Measurements from ENCODE around the gene AS3MT. TPM values are rescaled to one million over a fixed set of nuclear protein-coding genes. Genes with fewer than 3 reads are reported as not detected.
"Not testable (repeated sequence)": the region's sequence is repeated elsewhere in the genome, so short reads cannot be mapped to it uniquely, and the experiment has no call there.

Gene AS3MT
- polyA plus RNA-seq, 6 donors from 2014 or later, result not detected

DNA sequence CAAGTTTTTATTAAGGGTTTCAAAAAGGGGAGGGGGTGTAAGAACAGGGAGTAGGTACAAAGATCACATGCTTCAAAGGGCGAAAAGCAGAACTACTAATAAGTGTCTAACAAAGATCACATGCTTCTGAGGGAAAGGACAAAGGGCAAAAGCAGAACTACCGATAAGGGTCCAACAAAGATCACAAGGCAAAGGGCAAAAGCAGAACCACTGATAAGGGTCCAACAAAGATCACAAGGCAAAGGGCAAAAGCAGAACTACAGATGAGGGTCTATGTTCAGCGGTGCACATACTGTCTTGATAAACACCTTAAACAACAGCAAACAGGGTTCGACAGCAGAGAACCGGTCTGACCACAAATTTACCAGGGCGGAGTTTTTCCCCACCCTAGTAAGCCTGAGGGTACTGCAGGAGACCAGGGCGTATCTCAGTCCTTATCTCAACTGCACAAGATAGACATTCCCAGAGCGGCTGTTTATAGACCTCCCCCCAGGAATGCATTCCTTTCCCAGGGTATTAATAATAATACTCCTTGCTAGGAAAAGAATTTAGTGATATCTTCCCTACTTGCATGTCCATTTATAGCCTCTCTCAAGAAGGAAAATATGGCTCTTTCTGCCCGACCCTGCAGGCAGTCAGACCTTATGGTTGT lies 30.9 kb upstream of the AS3MT start:
- not testable (repeated sequence) for DNase-seq; H3K4me1 Mint-ChIP-seq; H3K4me3 Mint-ChIP-seq; ATAC-seq (ENCODE audit: low read depth in 2 of 2)
- Mint-ChIP-seq H3K27ac (peak overlapping the region in 1 of 6 donors; percentile 64), H3K9me3 (peaks cover 11 to 32% (median 21%) of the 10 kb centered on the region in 7 donors), H3K27me3 (peaks cover 14 to 28% (median 27%) of the 10 kb centered on the region in 3 donors), H3K36me3 (peaks cover 15 to 32% of the 10 kb centered on the region in 2 donors)

DNA sequence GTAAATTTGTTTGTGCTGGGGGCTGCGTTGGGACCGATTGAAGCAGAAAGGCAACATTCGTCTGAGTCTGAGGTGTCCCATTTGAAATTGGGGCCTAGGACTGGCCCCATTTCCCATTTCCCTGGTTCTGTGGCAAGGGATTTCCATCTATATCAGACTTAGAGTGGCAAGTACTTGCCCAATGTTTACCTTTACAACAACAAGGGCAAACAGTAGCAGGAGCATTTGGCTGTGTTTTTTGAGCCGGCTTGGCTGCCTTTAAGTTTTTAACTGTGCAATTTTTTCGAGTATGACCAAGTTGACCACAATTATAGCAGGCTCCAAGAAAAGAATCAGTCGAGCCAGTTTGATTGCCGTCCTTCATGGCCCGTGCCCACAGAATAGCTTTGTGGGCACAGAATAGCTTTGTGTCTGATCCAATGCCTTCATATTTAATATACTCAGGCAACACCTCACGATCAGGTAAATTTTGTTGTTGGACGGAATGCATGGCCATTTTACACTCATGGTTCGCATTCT lies 27.4 kb upstream of the AS3MT start:
- H3K27ac Mint-ChIP-seq, result no peak overlapping the region
- no peaks in the 10 kb centered on the region for H3K4me1 Mint-ChIP-seq
- peaks cover 14 to 28% (median 27%) of the 10 kb centered on the region in 3 donors for H3K27me3 Mint-ChIP-seq
- DNase-seq, result no peak
- H3K4me3 Mint-ChIP-seq, result no peak overlapping the region
- ATAC-seq (ENCODE audit: low read depth in 2 of 2), result no peak
- H3K9me3 Mint-ChIP-seq, result peaks cover 11 to 44% (median 26%) of the 10 kb centered on the region in 7 donors
- peaks cover 15 to 42% of the 10 kb centered on the region in 2 donors for H3K36me3 Mint-ChIP-seq

DNA sequence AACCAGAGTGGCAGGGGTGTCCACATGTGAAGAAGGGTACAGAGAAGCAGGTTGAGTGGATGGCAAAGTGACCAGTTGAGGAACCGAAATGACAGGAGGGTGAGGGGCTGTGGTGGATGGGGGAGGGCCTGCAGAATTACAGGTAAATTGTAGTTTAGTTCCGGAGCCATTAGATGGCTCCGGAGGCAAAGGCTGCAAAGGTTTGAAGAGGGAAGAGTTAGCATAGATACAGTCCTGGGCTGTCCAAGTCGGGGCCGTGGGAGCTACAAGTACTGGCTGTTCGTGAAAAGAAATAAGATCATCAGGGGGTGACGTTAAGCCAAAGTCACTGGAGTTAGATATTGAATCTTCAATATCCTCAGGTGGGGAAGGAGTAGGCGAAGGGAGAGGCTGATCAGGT lies 26.1 kb upstream of the AS3MT start:
- DNase-seq; ATAC-seq (ENCODE audit: low read depth in 2 of 2); H3K4me1 Mint-ChIP-seq; H3K27ac Mint-ChIP-seq: not testable (repeated sequence)
- H3K4me3 Mint-ChIP-seq, result peak overlapping the region in 1 of 8 donors; percentile 41
- peaks cover 7 to 33% (median 18%) of the 10 kb centered on the region in 7 donors for H3K9me3 Mint-ChIP-seq
- H3K27me3 Mint-ChIP-seq, result peaks cover 14 to 28% (median 27%) of the 10 kb centered on the region in 3 donors
- H3K36me3 Mint-ChIP-seq, result peaks cover 10 to 30% of the 10 kb centered on the region in 2 donors

DNA sequence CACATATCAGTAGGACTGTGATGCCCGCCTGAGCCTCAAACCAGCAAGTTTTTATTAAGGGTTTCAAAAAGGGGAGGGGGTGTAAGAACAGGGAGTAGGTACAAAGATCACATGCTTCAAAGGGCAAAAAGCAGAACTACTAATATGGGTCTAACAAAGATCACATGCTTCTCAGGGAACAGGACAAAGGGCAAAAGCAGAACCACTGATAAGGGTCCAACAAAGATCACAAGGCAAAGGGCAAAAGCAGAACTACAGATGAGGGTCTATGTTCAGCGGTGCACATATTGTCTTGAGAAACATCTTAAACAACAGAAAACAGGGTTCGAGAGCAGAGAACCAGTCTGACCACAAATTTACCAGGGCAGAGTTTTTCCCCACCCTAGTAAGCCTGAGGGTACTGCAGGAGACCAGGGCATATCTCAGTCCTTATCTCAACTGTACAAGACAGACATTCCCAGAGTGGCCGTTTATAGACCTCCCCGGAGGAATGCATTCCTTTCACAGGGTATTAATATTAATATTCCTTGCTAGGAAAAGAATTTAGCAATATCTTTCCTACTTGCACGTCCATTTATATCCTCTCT lies 25.0 kb upstream of the AS3MT start:
- Mint-ChIP-seq H3K27me3 (peaks cover 14 to 28% (median 27%) of the 10 kb centered on the region in 3 donors), H3K9me3 (peaks cover under 1 to 21% (median 10%) of the 10 kb centered on the region in 7 donors), H3K27ac (peak overlapping the region in 1 of 6 donors; percentile 76), H3K36me3 (peaks cover 6 to 21% of the 10 kb centered on the region in 2 donors)
- H3K4me3 Mint-ChIP-seq; DNase-seq; H3K4me1 Mint-ChIP-seq; ATAC-seq (ENCODE audit: low read depth in 2 of 2): not testable (repeated sequence)

DNA sequence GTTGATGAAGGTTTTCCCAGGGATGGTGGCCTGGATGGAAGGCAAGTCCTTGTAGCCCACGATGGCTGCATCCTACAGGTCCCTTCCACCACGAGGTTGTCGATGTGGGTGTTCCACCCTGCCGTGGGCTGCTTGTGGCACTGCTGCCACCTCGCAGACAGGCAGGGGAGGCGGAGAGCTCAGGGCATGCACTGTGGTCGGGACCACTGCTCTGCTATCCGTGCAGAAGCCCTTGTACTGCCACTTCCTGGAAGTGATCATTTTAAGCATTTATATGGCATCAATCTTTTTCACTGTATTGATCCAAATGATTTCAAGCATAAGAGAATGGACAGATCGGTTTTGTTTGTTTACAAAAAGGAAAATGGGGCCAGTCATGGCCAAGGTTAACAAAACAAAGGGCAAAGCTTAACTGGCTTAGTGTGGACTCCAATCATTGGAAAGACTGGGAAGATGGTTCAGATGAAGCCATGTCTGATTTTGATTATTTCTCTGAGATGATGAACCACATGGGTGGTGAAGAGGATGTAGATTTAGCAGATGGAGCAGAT lies 23.8 kb upstream of the AS3MT start:
- peaks cover 5 to 19% of the 10 kb centered on the region in 2 donors for H3K36me3 Mint-ChIP-seq
- peaks cover 9 to 22% (median 19%) of the 10 kb centered on the region in 3 donors for H3K27me3 Mint-ChIP-seq
- peaks cover 0 to 17% (median 9%) of the 10 kb centered on the region in 7 donors for H3K9me3 Mint-ChIP-seq
- DNase-seq (no peak), ATAC-seq (ENCODE audit: low read depth in 2 of 2) (no peak)
- H3K4me3 Mint-ChIP-seq, result no peak overlapping the region
- H3K4me1 Mint-ChIP-seq, result no peaks in the 10 kb centered on the region
- no peak overlapping the region for H3K27ac Mint-ChIP-seq

DNA sequence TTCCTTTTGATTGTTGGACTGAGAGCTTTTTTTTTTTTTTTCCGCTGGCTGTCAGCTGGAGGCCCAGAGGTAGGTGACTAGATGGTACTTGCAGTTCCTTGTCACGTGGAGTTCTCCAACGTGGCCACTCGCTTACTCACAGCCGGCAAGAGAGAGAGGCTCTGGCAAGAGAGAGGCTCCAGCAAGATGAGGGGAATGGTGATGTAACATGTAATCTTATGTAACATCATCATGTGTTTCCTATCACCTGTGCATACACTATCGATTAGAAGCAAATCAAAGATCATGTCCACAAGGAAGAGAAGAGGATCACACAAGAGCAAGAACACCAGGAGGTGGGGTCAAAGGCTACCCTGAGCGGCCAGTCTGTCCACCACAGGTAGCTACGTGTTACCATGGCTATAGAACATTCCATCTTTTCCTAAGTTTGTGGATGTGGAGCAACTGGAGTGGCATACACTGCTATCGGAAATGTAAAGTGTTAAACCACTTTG lies 19.2 kb upstream of the AS3MT start:
- H3K4me3 Mint-ChIP-seq, result peak overlapping the region in 1 of 8 donors; percentile 56
- no peak for ATAC-seq (ENCODE audit: low read depth in 2 of 2)
- no peak overlapping the region for H3K27ac Mint-ChIP-seq
- DNase-seq, result no peak
- H3K4me1 Mint-ChIP-seq, result peaks cover 0 to 8% (median 7%) of the 10 kb centered on the region in 3 donors
- H3K36me3 Mint-ChIP-seq, result no peaks in the 10 kb centered on the region
- H3K27me3 Mint-ChIP-seq, result no peaks in the 10 kb centered on the region
- H3K9me3 Mint-ChIP-seq, result no peaks in the 10 kb centered on the region

DNA sequence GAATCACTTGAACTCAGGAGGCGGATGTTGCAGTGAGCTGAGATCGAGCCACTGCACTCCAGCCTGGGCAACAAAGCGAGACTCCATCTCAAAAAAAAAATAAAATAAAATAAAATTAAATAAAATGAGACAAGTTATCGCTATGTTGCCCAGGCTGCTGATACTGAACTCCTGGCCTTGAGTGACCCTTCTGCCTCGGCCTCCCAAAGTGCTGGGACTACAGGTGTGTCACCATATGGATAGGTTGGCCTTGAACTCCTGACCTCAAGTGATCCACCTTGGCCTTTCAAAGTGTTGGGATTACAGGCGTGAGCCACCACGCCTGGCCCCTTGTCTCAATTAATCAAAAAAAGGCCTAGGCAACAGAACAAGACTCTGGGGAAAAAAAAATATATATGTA lies 16.0 kb upstream of the AS3MT start:
- H3K9me3 Mint-ChIP-seq, result not testable (repeated sequence)

DNA sequence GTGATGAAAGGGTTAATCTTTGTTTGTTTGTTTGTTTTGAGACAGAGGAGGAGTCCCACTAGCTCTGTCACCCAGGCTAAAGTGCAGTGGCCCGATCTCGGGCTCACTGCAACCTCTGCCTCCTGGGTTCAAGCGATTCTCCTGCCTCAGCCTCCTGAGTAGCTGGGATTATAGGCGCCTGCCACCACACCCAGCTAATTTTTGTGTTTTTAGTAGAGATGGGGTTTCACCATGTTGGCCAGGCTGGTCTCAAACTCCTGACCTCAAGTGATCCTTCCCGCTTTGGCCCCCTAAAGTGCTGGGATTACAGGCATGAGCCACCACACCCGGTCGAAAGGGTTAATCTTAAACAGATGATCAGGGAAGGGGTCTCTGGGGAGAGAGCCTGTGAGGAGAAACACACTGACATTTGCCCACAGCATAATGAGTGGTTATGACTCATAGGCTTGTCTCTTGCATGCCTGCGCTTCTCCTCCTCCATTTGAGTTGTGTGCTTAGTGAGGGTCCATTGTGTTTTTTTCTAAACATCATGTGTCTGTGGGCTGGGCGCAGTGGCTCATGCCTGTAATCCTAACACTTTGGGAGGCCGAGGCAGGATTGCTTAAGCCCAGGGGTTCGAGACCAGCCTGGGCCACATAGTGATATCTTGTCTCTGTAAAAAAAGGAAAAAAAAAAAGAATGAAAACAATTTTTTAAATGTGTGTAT lies 13.4 kb upstream of the AS3MT start:
- Mint-ChIP-seq H3K4me1 (peaks cover 5 to 22% (median 12%) of the 10 kb centered on the region in 3 donors), H3K4me3 (peak overlapping the region in 2 of 8 donors; percentile 40 to 64), H3K36me3 (peaks cover 7 to 11% of the 10 kb centered on the region in 2 donors)
- H3K27ac Mint-ChIP-seq; DNase-seq; ATAC-seq (ENCODE audit: low read depth in 2 of 2); H3K9me3 Mint-ChIP-seq; H3K27me3 Mint-ChIP-seq: not testable (repeated sequence)

More for the DNA sequence above, 16.0 kb upstream of the AS3MT start:
- Mint-ChIP-seq H3K4me1 (peaks cover 0 to 22% (median 12%) of the 10 kb centered on the region in 3 donors), H3K4me3 (peak overlapping the region in 1 of 8 donors; percentile 94)
- H3K27me3 Mint-ChIP-seq; H3K36me3 Mint-ChIP-seq; ATAC-seq (ENCODE audit: low read depth in 2 of 2); DNase-seq; H3K27ac Mint-ChIP-seq: not testable (repeated sequence)

DNA sequence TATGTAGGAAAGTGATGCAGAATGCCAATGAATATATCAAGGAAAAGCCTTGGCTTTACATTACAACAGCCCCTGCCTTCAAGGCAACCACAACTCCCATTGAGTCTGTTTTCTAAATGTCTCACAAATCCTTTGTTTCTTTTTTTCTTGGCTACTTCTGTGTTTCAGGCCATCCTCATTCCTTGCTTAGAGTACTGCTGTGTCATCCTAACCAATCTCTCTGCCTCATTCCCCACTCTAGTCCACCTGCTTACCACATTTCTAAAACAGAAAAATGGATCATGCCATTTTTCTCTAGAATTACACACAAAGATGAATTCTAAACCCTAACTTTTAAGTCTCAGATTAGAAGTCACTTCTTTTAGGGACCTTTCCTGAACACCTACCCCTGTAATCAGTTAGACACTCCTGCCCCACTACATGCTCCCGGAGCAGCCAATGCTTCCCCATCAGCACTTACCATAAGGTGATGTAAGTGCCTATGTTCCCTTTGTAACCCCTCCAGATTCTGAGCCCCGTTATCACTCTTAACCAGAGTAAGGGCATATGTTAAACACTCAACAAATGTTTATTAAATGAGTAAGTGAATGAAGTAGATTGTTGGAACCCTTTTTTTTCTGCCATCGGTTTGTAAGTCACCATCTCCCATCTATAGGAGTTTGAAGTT lies 12.4 kb upstream of the AS3MT start:
- Mint-ChIP-seq H3K9me3 (no peaks in the 10 kb centered on the region), H3K36me3 (peaks cover 7 to 11% of the 10 kb centered on the region in 2 donors), H3K27me3 (no peaks in the 10 kb centered on the region), H3K4me3 (peak overlapping the region in 1 of 8 donors; percentile 53), H3K4me1 (peaks cover 5 to 22% (median 12%) of the 10 kb centered on the region in 3 donors), H3K27ac (peak overlapping the region in 1 of 6 donors; percentile 39)
- ATAC-seq (ENCODE audit: low read depth in 2 of 2), result no peak
- no peak for DNase-seq

DNA sequence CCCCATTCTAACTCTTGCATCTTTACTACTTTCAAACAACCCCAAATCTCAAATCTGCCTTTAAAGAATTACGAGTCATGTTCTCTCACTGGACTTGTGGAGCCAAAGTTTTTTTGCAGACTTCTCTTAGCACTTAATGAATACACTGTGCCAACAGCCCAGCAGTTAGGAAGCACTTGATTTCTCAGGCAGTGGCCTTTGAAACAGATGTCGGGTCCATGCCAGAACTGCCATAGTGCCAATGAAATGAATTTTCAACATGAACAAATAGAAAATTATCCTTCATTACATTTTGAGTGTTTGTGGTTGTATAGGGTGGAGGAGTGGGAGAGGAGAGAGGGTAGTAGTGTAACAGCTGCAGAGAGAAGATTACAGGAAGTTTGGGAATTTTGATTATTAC lies 9.4 kb upstream of the AS3MT start:
- ATAC-seq (ENCODE audit: low read depth in 2 of 2) (no peak), DNase-seq (no peak)
- peak overlapping the region in 2 of 6 donors; percentile 7 to 30 for H3K27ac Mint-ChIP-seq
- H3K9me3 Mint-ChIP-seq, result no peaks in the 10 kb centered on the region
- H3K36me3 Mint-ChIP-seq, result peaks cover 11 to 14% of the 10 kb centered on the region in 2 donors
- no peaks in the 10 kb centered on the region for H3K27me3 Mint-ChIP-seq
- peak overlapping the region in 1 of 8 donors; percentile 29 for H3K4me3 Mint-ChIP-seq
- H3K4me1 Mint-ChIP-seq, result peaks cover 3 to 15% (median 5%) of the 10 kb centered on the region in 3 donors

DNA sequence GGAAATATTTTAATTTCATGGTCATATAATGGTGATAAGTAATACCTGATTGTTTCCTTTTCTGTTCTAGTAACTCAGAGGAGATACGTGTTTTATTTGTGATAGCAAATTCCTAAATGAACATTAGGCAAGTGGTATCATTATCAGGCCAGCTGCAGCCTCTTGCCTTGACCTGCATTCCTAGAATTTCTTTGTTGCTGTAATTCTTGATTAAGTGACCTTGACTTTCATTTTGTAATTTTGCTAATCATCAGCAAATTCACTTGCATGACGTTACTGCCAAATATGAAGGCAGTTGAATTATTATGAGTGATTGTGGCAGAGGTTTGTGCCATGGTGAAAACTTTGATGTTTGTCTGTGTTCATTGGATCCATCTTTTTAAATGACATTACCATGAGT lies 5.6 kb upstream of the AS3MT start:
- Mint-ChIP-seq H3K36me3 (peaks cover 14 to 18% of the 10 kb centered on the region in 2 donors), H3K4me3 (no peak overlapping the region), H3K27ac (no peak overlapping the region), H3K4me1 (peaks cover 0 to 5% (median under 1%) of the 10 kb centered on the region in 3 donors), H3K9me3 (no peaks in the 10 kb centered on the region), H3K27me3 (peaks cover 0 to under 1% (median under 1%) of the 10 kb centered on the region in 3 donors)
- DNase-seq (no peak), ATAC-seq (ENCODE audit: low read depth in 2 of 2) (no peak)

DNA sequence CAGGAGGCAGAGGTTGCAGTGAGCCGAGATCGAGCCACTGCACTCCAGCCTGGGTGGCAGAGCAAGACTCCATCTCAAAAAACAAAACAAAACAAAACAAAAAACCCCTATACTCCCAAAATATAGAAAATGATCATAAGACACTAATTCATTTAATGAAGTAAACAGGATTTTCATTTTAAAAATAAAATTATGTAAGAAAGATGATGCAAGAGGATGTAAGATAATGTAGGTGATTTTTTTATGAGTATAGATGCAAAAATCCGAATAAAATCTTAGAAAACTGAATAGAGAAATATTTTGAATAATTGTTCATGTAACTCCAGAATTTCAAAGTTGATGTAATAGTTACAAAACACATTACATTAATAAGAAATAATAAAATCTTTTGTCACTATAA lies 3.6 kb upstream of the AS3MT start:
- Mint-ChIP-seq H3K4me1 (peaks cover 8 to 15% (median 14%) of the 10 kb centered on the region in 3 donors), H3K27me3 (peaks cover 14 to 20% (median 19%) of the 10 kb centered on the region in 3 donors), H3K27ac (no peak overlapping the region), H3K4me3 (no peak overlapping the region), H3K36me3 (peaks cover 7 to 10% of the 10 kb centered on the region in 2 donors), H3K9me3 (peaks cover 0 to 3% (median 0%) of the 10 kb centered on the region in 7 donors)
- ATAC-seq (ENCODE audit: low read depth in 2 of 2) (no peak), DNase-seq (no peak)

Measured in naive B cell (primary cell).